ENCODE data around the gene GPRC5C. TPM values are rescaled to one million over a fixed set of nuclear protein-coding genes. Genes with fewer than 3 reads are reported as not detected.
"Not testable (repeated sequence)": the region's sequence is repeated elsewhere in the genome, so short reads cannot be mapped to it uniquely, and the experiment has no call there.

GPRC5C gene
- total RNA-seq, 1 donor from 2014 or later, result 62.9 TPM

DNA sequence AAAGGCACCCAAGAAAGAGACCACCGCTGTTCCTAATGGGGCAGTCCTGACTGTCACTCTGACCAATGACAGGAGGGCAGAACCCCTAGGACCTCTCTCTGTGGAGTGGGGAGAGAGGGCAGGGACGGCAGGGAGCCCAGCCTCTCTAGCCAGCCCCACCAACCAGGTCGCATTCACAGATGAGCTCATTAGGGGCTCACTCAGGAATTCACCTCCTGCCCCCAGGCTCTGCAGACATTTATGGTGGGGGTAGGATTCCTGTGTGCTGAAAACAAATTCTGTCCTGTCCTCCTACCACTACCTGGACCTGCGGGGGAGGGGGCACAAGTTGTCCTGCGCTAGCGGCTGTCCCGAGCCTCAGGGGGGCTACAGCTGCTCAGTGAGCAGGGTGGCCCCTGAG lies 27.7 kb upstream of the GPRC5C start:
- DNase-seq (ENCODE audit: low spot score) (no peak), ATAC-seq (no peak)
- intact Hi-C loops (cut with DNase I), result no loop called here

DNA sequence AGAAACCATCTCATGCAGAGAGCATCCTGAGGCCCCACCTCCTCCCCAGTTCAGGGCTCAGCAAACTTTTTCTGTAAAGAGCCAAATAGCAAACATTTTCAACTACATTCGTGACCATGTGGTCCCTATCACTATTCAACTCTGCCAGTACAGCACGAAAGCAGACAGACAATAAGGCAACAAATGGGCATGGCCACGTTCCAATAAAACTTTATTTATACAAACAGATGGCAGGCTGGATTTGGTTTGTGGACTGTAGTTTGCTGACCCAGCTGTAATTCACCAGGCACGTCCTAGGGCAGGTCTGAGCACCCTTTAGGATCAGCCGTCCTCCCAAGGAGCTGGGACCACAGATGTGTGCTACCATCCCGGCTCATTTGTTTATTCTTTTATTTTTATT lies 27.1 kb upstream of the GPRC5C start:
- no peak for DNase-seq (ENCODE audit: low spot score)
- no peak for ATAC-seq
- intact Hi-C loops (cut with DNase I), result no loop called here

DNA sequence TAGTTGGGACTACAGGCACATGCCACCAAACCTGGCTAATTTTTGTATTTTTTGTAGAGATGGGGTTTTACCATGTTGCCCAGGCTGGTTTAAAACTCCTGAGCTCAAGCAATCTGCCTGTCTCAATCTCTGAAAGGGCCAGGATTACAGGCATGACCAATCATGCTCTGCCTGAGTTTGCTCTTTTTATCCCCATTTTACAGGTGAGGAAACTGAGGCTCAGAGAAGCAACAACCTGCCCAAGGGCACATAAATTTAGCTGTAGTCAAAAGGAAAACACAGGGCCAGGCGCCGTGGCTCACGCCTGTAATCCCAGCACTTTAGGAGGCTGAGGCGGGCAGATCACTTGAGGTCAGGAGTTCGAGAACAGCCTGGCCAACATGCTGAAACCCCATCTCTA lies 26.6 kb upstream of the GPRC5C start:
- ATAC-seq; intact Hi-C loops (cut with DNase I); DNase-seq (ENCODE audit: low spot score): not testable (repeated sequence)

DNA sequence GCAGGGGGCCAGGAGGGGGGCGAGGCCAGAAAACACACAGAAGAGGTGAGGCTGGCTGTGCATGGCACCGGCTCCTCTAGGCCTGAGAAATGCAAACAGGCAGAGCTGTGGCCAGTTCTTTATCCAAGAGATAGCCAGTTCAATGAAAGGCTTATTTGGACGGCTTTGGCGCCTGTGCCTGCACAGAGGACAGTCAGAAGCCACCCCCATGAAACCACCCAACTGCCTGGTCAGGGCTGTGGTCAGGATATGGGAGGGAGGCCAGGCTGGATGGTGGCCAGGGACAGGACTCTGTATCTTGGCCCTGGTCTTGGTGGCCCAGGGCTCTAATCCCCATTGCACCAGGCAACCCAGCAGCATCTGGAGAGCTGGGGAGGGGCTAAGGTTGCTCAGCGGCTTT lies 24.5 kb upstream of the GPRC5C start:
- DNase-seq (ENCODE audit: low spot score) (no peak), ATAC-seq (no peak)
- intact Hi-C loops (cut with DNase I), result no loop called here

DNA sequence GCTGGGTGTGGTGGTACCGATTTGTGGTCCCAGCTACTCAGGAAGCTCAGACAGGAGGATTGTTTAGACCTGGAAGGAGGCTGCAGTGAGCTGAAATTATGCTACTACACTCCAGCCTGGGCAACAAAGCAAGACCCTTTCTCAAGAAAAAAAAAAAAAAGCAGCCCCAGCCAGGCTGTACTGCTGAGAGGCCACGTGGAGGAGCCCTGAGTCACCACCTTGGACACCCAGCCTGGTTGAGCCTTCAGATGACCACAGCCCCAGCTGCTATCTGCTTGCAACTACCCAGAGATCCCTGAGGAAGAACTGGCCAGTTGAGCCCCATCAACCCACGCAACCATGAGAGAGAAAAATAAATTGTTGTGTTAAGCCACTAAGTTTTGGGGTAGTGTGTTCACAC lies 23.6 kb upstream of the GPRC5C start:
- intact Hi-C loops (cut with DNase I), result no loop called here
- DNase-seq (ENCODE audit: low spot score), result no peak
- ATAC-seq, result no peak

DNA sequence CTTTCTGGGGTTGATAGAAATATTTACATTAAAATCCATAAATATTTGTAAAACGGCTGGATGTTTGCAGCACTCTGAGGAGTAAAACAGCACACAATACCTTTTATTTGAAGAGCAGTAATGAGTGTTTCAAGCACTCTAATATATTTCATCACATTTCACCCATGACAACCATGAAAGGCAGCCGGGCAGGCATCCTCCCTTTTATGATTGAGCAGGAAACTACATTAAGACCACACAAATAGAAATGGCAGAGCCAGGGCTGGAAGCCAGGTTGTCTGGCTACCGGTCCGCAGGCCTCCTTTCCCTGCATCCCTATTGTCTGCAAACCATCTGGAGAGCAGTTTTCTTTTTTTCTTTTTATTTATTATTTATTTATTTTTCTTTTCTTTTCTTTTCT lies 23.1 kb upstream of the GPRC5C start:
- intact Hi-C loops (cut with DNase I), result no loop called here
- no peak for DNase-seq (ENCODE audit: low spot score)
- ATAC-seq, result no peak

DNA sequence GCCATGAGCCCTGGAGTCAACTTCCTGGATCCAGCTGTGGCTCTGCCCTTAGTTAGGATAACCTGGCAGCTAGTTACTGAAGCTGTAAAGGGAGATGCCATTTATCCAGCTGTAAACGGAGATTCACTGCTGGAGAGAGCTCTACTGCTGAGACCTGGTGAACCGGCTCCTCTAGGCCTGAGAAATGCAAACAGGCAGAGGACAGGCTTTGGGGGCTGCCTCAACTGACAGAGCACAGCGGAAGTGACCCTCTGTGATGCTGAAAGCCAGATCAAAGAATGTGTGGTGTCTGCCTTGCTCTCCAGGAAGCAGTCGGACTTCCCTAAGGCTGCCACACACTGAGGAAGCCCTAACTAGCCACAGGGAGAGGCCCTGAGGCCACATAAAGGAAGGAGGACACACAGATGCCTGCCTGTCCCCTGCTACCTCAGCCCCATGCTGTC lies 21.9 kb upstream of the GPRC5C start:
- intact Hi-C loops (cut with DNase I), result no loop called here
- ATAC-seq (no peak), DNase-seq (ENCODE audit: low spot score) (no peak)

DNA sequence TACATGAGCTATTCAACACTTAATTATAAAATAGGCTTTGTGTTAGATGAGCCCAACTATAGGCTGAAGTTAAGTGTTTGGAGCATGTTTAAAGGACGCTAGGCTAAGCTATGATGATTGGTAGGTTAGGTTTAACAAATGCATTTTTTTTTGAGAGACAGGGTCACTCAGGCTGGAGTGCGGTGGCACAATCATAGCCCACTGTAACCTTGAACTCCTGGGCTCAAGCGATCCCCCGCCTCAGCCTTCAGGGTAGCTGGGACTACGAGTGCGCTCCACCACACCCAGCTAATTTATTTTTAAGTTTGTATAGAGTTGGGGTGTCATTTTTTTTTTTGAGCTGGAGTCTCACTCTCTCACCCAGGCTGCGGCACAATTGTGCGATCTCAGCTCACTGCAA lies 19.3 kb upstream of the GPRC5C start:
- ATAC-seq (no peak), DNase-seq (ENCODE audit: low spot score) (no peak)
- intact Hi-C loops (cut with DNase I), result no loop called here

DNA sequence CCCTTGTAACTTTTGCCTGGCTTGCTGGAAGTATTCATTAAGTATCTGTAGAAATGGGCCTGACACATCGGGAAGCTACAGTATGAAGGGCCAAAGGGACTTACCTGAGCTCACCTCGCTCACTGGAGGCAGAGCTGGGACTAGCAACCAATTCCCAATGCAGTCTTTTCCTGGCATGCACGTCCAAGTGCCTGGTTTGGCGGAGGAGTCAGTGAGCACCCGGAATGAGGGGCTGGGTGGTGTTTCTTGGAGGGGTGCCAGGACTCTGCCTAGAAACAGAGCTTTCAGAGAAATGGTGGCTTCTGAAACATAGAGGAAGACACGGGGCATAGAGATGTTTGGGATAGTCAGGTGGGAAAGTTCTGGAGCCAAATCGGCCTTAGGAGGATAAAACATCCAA lies 18.4 kb upstream of the GPRC5C start:
- intact Hi-C loops (cut with DNase I), result no loop called here
- ATAC-seq, result no peak

DNA sequence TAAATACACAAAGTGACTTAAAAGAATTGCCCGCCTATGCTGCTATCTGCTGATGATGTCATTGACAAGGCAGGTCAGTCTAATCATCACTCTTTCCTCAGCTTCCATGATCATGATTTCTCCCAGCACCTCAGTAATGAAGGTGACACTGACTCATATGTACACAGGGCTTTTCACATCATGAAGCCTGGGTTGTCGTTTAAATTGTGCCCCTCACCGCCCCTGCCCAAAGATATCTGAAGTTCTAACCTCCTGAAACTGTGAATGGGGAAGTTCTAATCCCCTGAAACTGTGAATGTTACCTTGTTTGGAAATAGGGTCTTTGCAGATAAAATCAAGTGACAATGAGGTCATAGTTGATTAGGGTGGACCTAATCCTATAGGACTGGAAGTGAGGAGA lies 17.4 kb upstream of the GPRC5C start:
- no peak for ATAC-seq
- no peak for DNase-seq (ENCODE audit: low spot score)

More for the DNA sequence above, 18.4 kb upstream of the GPRC5C start:
- no peak for DNase-seq (ENCODE audit: low spot score)

DNA sequence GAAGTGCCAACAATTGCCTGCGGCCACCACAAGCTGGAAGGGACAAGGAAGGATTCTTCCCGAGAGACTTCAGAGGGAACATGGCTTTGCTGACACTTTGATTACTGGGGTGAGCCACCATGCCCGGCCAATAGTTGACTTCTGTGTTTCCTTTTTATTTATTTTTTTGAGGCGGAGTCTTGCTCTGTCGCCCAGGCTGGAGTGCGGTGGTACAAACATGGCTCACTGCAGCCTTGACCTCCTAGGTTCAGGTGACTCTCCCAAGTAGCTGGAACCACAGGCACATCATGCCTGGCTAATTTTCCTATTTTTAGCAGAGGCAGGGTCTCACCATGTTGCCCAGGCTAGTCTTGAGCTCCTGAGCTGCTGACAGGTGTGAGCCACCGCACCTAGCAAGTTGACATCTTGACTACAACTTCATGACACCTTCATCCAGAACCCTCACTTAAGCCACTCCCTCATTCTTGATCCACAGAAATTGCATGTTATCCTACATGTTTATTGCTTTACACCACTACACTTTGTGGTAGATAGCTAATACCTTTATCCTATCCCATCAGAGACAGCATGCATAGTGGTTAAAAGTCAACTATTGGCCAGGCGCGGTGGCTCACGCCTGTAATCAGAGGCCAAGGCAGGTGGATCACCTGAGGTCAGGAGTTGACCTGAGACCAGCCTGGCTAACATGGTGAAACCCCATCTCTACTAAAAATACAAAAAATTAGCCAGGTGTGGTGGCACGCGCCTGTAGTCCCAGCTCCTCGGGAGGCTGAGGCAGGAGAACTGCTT lies 16.1 kb upstream of the GPRC5C start:
- ATAC-seq (no peak), DNase-seq (ENCODE audit: low spot score) (no peak)
- intact Hi-C loops (cut with DNase I), result no loop called here

More for the DNA sequence above, 17.4 kb upstream of the GPRC5C start:
- intact Hi-C loops (cut with DNase I), result no loop called here

DNA sequence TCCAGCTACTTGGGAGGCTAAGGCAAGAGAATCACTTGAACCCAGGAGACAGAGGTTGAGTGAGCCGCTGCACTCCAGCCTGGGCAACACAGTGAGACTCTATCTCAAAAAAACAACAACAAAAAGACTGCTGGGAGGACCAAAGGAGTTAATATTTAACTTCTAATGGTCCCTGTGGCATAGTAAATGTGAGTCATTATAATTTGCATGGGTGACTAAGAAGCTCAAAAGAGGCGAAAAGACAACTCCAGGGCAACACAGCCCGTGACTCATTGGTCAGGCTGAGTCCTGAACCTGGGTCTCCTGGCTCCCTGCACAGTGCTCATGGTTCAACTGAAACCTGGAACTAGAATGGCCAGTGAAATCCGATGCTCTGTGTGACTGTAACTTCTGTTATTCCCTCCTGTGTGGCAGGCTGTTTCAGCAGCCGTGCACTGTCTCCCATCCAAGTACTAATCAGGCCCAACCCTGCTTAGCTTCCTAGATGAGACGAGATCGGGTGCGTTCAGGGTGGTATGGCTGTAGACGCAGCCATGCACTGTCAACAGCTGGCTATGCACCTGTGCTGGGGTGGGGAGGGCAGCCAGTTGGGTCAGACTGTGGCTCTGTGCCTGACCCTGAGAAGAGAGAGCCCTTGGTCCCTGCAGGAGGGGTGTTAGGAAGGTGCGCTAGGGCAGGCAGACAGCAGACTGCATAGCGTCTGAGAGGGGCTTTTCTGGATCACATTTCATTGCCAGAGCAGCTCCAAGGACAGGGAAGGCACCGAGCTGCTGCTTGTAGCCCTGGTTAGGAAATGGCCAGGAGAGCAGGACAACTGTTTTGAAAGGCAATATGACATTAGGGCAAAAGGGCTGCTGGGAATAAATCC lies 14.5 kb upstream of the GPRC5C start:
- ATAC-seq (no peak), DNase-seq (ENCODE audit: low spot score) (no peak)
- intact Hi-C loops (cut with DNase I), result no loop called here

DNA sequence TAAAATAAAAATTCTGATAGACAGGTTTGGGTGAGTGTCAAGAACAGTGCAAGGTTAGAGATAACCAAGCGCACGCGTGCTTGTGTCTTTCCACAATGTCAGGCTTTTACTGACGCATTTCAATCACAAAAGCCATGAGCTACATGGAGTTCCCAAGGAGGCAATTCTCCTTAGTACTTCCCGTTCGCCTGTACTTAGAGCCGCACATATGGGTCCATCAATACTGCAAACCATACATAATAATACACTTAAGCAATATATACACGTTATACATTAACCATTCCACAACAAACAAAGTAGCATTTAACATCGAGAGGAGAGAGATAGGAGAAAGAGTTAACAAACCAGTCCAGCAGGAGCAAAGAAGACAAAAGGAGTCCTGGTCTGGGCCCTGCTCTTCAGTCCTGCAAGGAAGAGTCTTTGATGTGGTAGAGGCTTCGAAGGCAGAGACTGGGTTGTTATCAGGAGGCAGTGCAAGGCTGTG lies 11.9 kb upstream of the GPRC5C start:
- DNase-seq (ENCODE audit: low spot score) (no peak), ATAC-seq (no peak)
- intact Hi-C loops (cut with DNase I), result no loop called here

DNA sequence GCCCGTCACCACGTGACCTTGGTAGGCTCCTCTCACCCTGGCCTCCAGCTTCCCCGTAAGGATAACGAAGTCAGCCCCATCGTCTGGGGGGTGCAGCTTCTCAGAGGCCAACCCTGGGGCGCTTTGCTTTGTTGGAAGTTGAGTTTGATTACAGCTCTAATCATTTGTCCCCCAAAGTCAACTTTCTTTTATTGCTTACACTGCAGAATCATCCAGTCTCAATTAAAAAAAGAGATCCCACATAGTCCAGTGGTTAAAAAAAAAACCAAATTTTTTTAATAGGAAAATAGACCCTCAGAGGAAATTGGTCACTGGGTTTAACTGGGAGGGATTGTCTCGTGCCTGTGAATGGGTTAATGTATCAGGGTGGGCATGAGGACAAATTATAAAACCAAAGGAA lies 7.8 kb upstream of the GPRC5C start:
- intact Hi-C loops (cut with DNase I), result no loop called here
- ATAC-seq, result no peak

DNA sequence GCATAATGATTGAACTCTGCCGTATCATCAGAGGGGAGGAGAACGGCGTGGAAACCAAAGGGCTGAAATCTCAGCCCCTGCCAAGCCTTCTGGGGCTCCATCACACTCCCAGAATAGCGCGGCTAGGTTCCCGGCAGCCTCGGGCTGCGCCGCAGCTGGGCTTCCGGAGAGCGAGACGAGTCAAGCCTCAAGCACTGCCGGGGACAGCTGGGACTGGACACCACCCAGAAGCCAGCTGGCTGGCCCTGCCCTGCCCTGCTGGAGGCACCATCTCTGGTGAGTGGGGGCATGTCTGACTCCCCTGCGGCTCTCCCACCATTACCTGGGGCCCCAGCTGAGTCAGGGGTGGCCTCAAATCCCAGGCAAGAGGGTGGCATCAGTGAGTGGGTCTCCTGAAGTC lies 7.2 kb upstream of the GPRC5C start:
- ATAC-seq, result no peak
- DNase-seq (ENCODE audit: low spot score), result no peak
- intact Hi-C loops (cut with DNase I), result loop anchor here (5.0 kb wide), 1 partner anchor 1632 kb away; no protein-coding TSS in a partner anchor

More for the DNA sequence above, 7.8 kb upstream of the GPRC5C start:
- no peak for DNase-seq (ENCODE audit: low spot score)

DNA sequence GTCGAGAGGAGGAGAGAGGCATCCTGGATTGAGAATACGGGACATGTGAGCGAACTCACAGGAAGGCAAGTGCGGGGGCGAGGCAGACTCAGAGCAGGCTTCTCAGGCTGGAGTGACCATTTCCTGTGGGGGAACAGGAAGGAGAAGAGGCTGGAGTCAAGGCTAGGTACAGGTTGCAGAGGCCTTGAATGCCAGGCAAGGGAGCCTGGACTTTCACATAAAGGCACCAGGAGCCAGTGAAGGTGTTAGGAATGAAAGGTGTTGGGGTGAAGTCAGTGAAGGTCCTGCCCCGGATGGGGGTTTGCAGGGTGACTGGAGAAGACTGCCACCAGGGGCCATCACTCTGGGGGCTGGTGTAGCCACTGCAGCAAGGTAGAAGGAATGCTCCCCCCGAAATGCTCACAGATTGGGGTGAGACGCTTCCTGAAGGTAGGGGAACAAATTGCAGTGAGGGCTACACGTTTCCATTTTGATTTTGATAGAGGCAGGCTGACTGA lies 5.3 kb upstream of the GPRC5C start:
- ATAC-seq (no peak), DNase-seq (ENCODE audit: low spot score) (no peak)
- intact Hi-C loops (cut with DNase I), result loop anchor here (5.0 kb wide), 1 partner anchor 1634 kb away; no protein-coding TSS in a partner anchor

DNA sequence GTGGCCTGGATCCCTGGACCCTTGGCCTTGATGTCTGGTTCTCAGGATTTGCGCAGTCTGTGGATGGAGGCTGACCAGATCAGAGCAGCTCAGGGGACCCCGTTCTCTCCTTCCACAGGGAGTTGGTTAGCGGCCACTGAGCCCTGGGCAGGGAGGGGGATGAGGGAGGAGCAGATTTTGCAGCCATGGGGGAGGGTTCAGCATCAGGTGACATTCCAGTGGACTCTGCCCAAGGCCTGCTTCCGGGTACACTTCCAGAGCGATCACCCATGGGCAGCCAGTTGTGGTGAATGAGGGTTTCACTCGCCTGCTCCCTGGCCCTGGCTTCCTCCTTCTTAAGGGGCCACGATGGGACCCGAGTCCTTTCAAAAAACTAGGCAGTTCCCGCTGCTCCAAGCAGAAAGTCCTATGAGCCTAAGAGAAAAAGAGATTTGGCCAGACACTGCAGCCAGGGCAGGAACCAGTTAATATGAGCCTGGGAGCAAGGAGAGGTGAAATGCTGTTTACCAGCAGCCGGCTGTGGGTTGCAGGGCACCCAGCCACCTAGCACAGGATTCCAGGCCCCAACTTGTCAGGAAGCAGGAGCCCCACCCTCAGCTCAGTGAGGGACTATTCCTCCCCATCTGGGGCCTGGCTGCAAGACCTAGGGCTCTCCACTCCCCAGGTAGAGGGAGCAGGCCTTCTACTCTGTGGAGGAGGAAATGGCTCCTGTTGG lies 4.7 kb upstream of the GPRC5C start:
- intact Hi-C loops (cut with DNase I), result loop anchor here (5.0 kb wide), 1 partner anchor 1635 kb away; no protein-coding TSS in a partner anchor
- no peak for ATAC-seq
- no peak for DNase-seq (ENCODE audit: low spot score)

DNA sequence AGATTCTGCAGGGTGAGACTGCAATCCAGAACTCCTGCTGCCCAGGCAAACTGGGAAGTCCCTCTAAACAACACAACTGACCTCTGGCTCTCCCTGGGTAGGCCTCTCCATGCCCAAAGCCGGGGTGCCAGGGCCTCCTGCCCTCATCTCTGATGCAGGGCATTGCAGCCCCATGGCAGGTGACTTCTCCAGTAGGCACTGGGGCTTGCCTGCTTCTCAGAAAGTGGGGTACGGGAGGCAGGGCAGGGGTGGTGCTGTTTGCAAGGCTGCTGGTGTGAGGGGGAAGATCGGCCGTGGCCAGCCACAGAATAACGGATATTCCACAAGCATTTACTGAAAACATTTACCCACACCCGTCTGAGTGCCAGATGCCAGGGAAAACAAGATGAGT lies 4.1 kb upstream of the GPRC5C start:
- intact Hi-C loops (cut with DNase I), result loop anchor here (5.0 kb wide), 1 partner anchor 1635 kb away; no protein-coding TSS in a partner anchor
- no peak for ATAC-seq
- DNase-seq (ENCODE audit: low spot score), result no peak
